ENCODE measurements around the gene CLIP2. TPM values are rescaled to one million over a fixed set of nuclear protein-coding genes. Genes with fewer than 3 reads are reported as not detected.

The CLIP2 gene
- polyA plus RNA-seq, 1 of the 3 experiments (the other 2 are of a cell fraction), result 14.3 TPM

DNA sequence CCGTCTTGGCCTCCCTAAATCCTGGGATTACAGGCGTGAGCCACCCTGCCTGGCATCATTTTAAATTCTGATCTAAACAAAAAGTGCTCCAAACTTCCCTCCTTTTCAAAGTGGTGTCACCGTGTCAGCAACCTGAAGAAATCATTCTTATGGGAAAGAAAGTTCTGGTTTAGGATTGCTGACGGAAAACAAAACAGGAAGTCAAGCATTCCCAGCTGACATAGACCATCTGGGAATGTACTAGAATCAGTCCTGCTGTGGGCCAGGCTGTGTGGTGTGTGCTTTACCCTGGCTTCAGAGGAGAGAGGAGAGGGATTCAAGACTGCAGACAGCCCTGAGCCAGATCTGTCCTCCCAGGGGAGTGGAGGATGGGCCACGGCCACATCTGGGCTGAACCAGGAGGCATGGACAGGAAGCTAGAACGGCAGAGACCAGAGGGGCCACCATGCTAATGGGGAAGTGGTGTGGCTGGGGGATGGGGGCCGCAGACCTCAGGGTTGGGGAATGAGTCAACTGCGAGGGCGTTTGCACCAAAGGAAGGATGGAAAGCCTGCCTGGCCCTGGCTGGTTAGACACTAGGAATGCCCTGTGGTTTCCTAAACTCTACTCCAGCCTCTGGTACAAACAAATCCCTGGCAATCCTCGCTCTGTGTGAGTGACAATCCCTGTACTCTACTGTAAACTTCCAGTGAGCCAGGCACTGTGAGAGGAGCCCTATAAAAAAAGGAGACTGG lies 16.7 kb upstream of the CLIP2 start:
- Histone ChIP-seq H3K9me3 (no peaks in the 10 kb centered on the region), H3K4me1 (ENCODE audit: control insufficient read depth in 1 of 2, insufficient read depth in 2 of 2, low read depth in 1 of 2, low read length in 1 of 2) (peaks cover 4 to 16% of the 10 kb centered on the region in 2 experiments; a peak in 3 of 4 replicates), H3K27ac (ENCODE audit: low read depth in 2 of 2, low read length in 1 of 2) (peak overlapping the region; percentile 56 to 99), H2AFZ (ENCODE audit: low read depth) (peak overlapping the region; percentile 71), H3F3A (replicated peaks; ENCODE audit: insufficient read depth) (peaks cover 45% of the 10 kb centered on the region), H3K4me3 (ENCODE audit: low read depth in 2 of 2, low read length in 1 of 2) (no peak overlapping the region), H3K9ac (peak overlapping the region; percentile 66), H3K36me3 (replicated peaks in 1 of 2; ENCODE audit: control insufficient read depth in 1 of 2, insufficient read depth in 2 of 2, low read length in 1 of 2) (no peaks in the 10 kb centered on the region), H3K79me2 (ENCODE audit: insufficient read depth) (no peaks in the 10 kb centered on the region), H3K9me2 (no peaks in the 10 kb centered on the region), H3K4me2 (peak overlapping the region; percentile 51), H4K20me1 (ENCODE audit: insufficient read depth) (no peaks in the 10 kb centered on the region), H3K27me3 (ENCODE audit: insufficient read depth) (no peaks in the 10 kb centered on the region)
- ChIA-PET CTCF (interaction anchor here (1.1 to 6.7 kb wide), 3 partner anchors 15 to 128 kb away, joined by 3 to 61 read pairs (median 42); partner anchors contain the start of gene CLIP2), POLR2A (no interaction called here)
- WGBS (ENCODE audit: low lambda C conversion rate), result 34% methylated on average over 10 of the region's 10 CpGs
- peak; percentile 68 for DNase-seq
- TF ChIP-seq SIN3A (IDR thresholded peaks at IDR 0.05; ENCODE audit: borderline replicate concordance, low read depth, low read length) (peak; percentile 58; the same call in 1 of the 2 replicates), EZH2phosphoT487 (IDR thresholded peaks at IDR 0.05; ENCODE audit: borderline replicate concordance, low read depth) (no peak), RFX5 (IDR thresholded peaks at IDR 0.05; ENCODE audit: low read length) (no peak), NRF1 (IDR thresholded peaks at IDR 0.05; ENCODE audit: low read depth, low read length) (no peak), YY1 (IDR thresholded peaks at IDR 0.05; ENCODE audit: low read depth) (peak; percentile 60; the same call in 1 of the 2 replicates), SMC3 (IDR thresholded peaks at IDR 0.05; ENCODE audit: low read depth, low read length) (no peak), NFIC (IDR thresholded peaks at IDR 0.05; ENCODE audit: borderline replicate concordance) (no peak), RCOR1 (IDR thresholded peaks at IDR 0.05; ENCODE audit: low read length) (no peak), MEF2A (IDR thresholded peaks at IDR 0.05; ENCODE audit: borderline replicate concordance, low read depth) (no peak), EP300 (IDR thresholded peaks at IDR 0.05; ENCODE audit: borderline replicate concordance in 1 of 2, low read depth in 1 of 2, low read length in 1 of 2) (peak in 1 of 2 experiments; percentile 67; a peak in 2 of 4 replicates), CHD2 (IDR thresholded peaks at IDR 0.05; ENCODE audit: low read length, partially characterized antibody) (no peak), FOXM1 (IDR thresholded peaks at IDR 0.05; ENCODE audit: low read depth) (0 out of 2 replicates have a peak, but pooled peaks have one; percentile 25), TAF1 (IDR thresholded peaks at IDR 0.05; ENCODE audit: borderline replicate concordance, low read depth, low read length) (peak; percentile 53), TEAD4 (IDR thresholded peaks at IDR 0.05; ENCODE audit: borderline replicate concordance, insufficient read depth) (0 out of 2 replicates have a peak, but pooled peaks have one; percentile 43), GATA2 (CRISPR knock-in tag; IDR thresholded peaks at IDR 0.05) (no peak), GABPA (IDR thresholded peaks at IDR 0.05; ENCODE audit: low read depth) (peak; percentile 41; the same call in 1 of the 2 replicates), TCF12 (IDR thresholded peaks at IDR 0.05) (peak; percentile 70), JUND (IDR thresholded peaks at IDR 0.05) (peak; percentile 85; the same call in 1 of the 2 replicates)
- TF ChIP-seq, protein P1, sequence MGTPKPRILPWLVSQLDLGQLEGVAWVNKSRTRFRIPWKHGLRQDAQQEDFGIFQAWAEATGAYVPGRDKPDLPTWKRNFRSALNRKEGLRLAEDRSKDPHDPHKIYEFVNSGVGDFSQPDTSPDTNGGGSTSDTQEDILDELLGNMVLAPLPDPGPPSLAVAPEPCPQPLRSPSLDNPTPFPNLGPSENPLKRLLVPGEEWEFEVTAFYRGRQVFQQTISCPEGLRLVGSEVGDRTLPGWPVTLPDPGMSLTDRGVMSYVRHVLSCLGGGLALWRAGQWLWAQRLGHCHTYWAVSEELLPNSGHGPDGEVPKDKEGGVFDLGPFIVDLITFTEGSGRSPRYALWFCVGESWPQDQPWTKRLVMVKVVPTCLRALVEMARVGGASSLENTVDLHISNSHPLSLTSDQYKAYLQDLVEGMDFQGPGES (IDR thresholded peaks at IDR 0.05; ENCODE audit: low read depth, low read length), result no peak
- TF ChIP-seq, protein P2, sequence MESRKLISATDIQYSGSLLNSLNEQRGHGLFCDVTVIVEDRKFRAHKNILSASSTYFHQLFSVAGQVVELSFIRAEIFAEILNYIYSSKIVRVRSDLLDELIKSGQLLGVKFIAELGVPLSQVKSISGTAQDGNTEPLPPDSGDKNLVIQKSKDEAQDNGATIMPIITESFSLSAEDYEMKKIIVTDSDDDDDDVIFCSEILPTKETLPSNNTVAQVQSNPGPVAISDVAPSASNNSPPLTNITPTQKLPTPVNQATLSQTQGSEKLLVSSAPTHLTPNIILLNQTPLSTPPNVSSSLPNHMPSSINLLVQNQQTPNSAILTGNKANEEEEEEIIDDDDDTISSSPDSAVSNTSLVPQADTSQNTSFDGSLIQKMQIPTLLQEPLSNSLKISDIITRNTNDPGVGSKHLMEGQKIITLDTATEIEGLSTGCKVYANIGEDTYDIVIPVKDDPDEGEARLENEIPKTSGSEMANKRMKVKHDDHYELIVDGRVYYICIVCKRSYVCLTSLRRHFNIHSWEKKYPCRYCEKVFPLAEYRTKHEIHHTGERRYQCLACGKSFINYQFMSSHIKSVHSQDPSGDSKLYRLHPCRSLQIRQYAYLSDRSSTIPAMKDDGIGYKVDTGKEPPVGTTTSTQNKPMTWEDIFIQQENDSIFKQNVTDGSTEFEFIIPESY (IDR thresholded peaks at IDR 0.05; ENCODE audit: borderline replicate concordance, low read depth), result no peak
- TF ChIP-seq, protein P3, sequence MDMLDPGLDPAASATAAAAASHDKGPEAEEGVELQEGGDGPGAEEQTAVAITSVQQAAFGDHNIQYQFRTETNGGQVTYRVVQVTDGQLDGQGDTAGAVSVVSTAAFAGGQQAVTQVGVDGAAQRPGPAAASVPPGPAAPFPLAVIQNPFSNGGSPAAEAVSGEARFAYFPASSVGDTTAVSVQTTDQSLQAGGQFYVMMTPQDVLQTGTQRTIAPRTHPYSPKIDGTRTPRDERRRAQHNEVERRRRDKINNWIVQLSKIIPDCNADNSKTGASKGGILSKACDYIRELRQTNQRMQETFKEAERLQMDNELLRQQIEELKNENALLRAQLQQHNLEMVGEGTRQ (IDR thresholded peaks at IDR 0.05; ENCODE audit: borderline replicate concordance, low read depth, low read length), result no peak
- TF ChIP-seq, protein P4, sequence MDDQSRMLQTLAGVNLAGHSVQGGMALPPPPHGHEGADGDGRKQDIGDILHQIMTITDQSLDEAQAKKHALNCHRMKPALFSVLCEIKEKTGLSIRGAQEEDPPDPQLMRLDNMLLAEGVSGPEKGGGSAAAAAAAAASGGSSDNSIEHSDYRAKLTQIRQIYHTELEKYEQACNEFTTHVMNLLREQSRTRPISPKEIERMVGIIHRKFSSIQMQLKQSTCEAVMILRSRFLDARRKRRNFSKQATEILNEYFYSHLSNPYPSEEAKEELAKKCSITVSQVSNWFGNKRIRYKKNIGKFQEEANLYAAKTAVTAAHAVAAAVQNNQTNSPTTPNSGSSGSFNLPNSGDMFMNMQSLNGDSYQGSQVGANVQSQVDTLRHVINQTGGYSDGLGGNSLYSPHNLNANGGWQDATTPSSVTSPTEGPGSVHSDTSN (IDR thresholded peaks at IDR 0.05), result peak; percentile 23
- TF ChIP-seq, protein P5, sequence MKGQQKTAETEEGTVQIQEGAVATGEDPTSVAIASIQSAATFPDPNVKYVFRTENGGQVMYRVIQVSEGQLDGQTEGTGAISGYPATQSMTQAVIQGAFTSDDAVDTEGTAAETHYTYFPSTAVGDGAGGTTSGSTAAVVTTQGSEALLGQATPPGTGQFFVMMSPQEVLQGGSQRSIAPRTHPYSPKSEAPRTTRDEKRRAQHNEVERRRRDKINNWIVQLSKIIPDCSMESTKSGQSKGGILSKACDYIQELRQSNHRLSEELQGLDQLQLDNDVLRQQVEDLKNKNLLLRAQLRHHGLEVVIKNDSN (IDR thresholded peaks at IDR 0.05; ENCODE audit: borderline replicate concordance, low read depth), result no peak
- TF ChIP-seq, protein P6, sequence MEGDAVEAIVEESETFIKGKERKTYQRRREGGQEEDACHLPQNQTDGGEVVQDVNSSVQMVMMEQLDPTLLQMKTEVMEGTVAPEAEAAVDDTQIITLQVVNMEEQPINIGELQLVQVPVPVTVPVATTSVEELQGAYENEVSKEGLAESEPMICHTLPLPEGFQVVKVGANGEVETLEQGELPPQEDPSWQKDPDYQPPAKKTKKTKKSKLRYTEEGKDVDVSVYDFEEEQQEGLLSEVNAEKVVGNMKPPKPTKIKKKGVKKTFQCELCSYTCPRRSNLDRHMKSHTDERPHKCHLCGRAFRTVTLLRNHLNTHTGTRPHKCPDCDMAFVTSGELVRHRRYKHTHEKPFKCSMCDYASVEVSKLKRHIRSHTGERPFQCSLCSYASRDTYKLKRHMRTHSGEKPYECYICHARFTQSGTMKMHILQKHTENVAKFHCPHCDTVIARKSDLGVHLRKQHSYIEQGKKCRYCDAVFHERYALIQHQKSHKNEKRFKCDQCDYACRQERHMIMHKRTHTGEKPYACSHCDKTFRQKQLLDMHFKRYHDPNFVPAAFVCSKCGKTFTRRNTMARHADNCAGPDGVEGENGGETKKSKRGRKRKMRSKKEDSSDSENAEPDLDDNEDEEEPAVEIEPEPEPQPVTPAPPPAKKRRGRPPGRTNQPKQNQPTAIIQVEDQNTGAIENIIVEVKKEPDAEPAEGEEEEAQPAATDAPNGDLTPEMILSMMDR (IDR thresholded peaks at IDR 0.05), result no peak
- TF ChIP-seq, protein P7, sequence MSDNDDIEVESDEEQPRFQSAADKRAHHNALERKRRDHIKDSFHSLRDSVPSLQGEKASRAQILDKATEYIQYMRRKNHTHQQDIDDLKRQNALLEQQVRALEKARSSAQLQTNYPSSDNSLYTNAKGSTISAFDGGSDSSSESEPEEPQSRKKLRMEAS (IDR thresholded peaks at IDR 0.05; ENCODE audit: low read depth), result peak; percentile 86; the same call in 1 of the 2 replicates
